KMS-11 (cell line): Measurements from ENCODE around the gene LUZP2.

ENCODE experiments used
- H2AFZ ChIP-seq: fragments of 200-600 bp; sonication (generic); 2 replicates; pipeline ENCODE4 v1.6.1; 2016; ENCODE audit warnings: antibody characterized with exemption, mixed run types, low read depth
- H3K27ac ChIP-seq: fragments of 200-600 bp; sonication (generic); 2 replicates; pipeline ENCODE4 v1.6.1; 2016; ENCODE audit warnings: mild to moderate bottlenecking, mixed run types
- H3K27me3 ChIP-seq: fragments of 200-600 bp; sonication (generic); 2 replicates; pipeline ENCODE4 v1.6.1; 2017; ENCODE audit warnings: mild to moderate bottlenecking, low read depth, mixed run types, moderate library complexity; ENCODE audit not compliant: insufficient read depth
- H3K36me3 ChIP-seq: fragments of 200-600 bp; sonication (generic); 2 replicates; pipeline ENCODE4 v1.6.1; 2017; ENCODE audit warnings: mild to moderate bottlenecking, mixed run types; ENCODE audit not compliant: insufficient read depth
- H3K4me1 ChIP-seq: fragments of 200-600 bp; sonication (generic); 2 replicates; pipeline ENCODE4 v1.6.1; 2016; ENCODE audit warnings: mild to moderate bottlenecking, low read depth, mixed run types; ENCODE audit not compliant: poor library complexity, severe bottlenecking
- H3K4me2 ChIP-seq: fragments of 200-600 bp; sonication (generic); 2 replicates; pipeline ENCODE4 v1.7.0; 2016; ENCODE audit warnings: mild to moderate bottlenecking, mixed run types
- H3K4me3 ChIP-seq: fragments of 200-600 bp; sonication (generic); IDR thresholded peaks from 2 replicates; pipeline ENCODE4 v1.6.1; 2017; ENCODE audit warnings: low read depth, low read length, mixed read lengths; ENCODE audit not compliant: insufficient read depth
- H3K79me2 ChIP-seq: fragments of 200-600 bp; sonication (generic); 2 replicates; pipeline ENCODE4 v1.6.1; 2016; ENCODE audit warnings: low read depth, mixed run types; ENCODE audit not compliant: insufficient read depth
- H3K9ac ChIP-seq: fragments of 200-600 bp; sonication (generic); 2 replicates; pipeline ENCODE4 v1.6.1; 2016; ENCODE audit warnings: mild to moderate bottlenecking, mixed run types
- H4K20me1 ChIP-seq: fragments of 200-600 bp; sonication (generic); 2 replicates; pipeline ENCODE4 v1.6.1; 2016; ENCODE audit warnings: mild to moderate bottlenecking, mixed run types; ENCODE audit not compliant: insufficient read depth
- CTCF ChIP-seq: fragments of 200-600 bp; sonication (generic); conservative IDR thresholded peaks from 2 replicates; pipeline ENCODE4 v1.6.1; 2017; ENCODE audit warnings: low read depth, mild to moderate bottlenecking, antibody characterized with exemption, low read length, moderate library complexity, mixed read lengths

LUZP2 gene

GRCh38 chr11:24755260-24755839, 258.5 kb downstream of the LUZP2 start:
- no peaks in the 10 kb centered on the region for H3K79me2 ChIP-seq
- no peak overlapping the region for H2AFZ ChIP-seq
- no peak overlapping the region for H3K4me3 ChIP-seq
- no peaks in the 10 kb centered on the region for H4K20me1 ChIP-seq
- no peak overlapping the region for H3K4me2 ChIP-seq
- no peak for TF ChIP-seq CTCF
- H3K4me1 ChIP-seq: no peaks in the 10 kb centered on the region
- H3K36me3 ChIP-seq: no peaks in the 10 kb centered on the region
- no peak overlapping the region for H3K27ac ChIP-seq
- no peaks in the 10 kb centered on the region for H3K27me3 ChIP-seq
- no peak overlapping the region for H3K9ac ChIP-seq

GRCh38 chr11:24759742-24760141, 262.9 kb downstream of the LUZP2 start:
- Histone ChIP-seq H3K4me3 (no peak overlapping the region), H3K9ac (no peak overlapping the region), H3K27me3 (no peaks in the 10 kb centered on the region), H3K4me2 (no peak overlapping the region), H3K79me2 (no peaks in the 10 kb centered on the region), H2AFZ (no peak overlapping the region), H3K27ac (no peak overlapping the region), H3K4me1 (no peaks in the 10 kb centered on the region), H3K36me3 (no peaks in the 10 kb centered on the region), H4K20me1 (no peaks in the 10 kb centered on the region)
- TF ChIP-seq CTCF: no peak

GRCh38 chr11:24760681-24761080, 263.8 kb downstream of the LUZP2 start:
- H3K27ac ChIP-seq: no peak overlapping the region
- no peak overlapping the region for H2AFZ ChIP-seq
- no peaks in the 10 kb centered on the region for H3K79me2 ChIP-seq
- H3K4me1 ChIP-seq: no peaks in the 10 kb centered on the region
- no peak overlapping the region for H3K9ac ChIP-seq
- no peak for TF ChIP-seq CTCF
- no peaks in the 10 kb centered on the region for H3K27me3 ChIP-seq
- no peaks in the 10 kb centered on the region for H4K20me1 ChIP-seq
- H3K4me3 ChIP-seq: no peak overlapping the region
- H3K36me3 ChIP-seq: no peaks in the 10 kb centered on the region
- H3K4me2 ChIP-seq: no peak overlapping the region

- no peak overlapping the region for H3K27ac ChIP-seq
- no peak for TF ChIP-seq CTCF
- H3K9ac ChIP-seq: no peak overlapping the region
- H3K4me1 ChIP-seq: no peaks in the 10 kb centered on the region
- no peaks in the 10 kb centered on the region for H3K79me2 ChIP-seq
- no peaks in the 10 kb centered on the region for H4K20me1 ChIP-seq
- no peak overlapping the region for H3K4me2 ChIP-seq
- H3K27me3 ChIP-seq: no peaks in the 10 kb centered on the region
- H3K4me3 ChIP-seq: no peak overlapping the region
- no peaks in the 10 kb centered on the region for H3K36me3 ChIP-seq
- no peak overlapping the region for H2AFZ ChIP-seq
Measured at GRCh38 chr11:24762076-24762475, 265.2 kb downstream of the LUZP2 start.
